Lower leg skin (tissue), 3 donors: ENCODE measurements around the gene TMEM187.

ENCODE experiments used
- POLR2A ChIP-seq, 2 donors: fragments of 450-650 bp; IDR thresholded peaks; one replicate each; pipeline ENCODE4 v1.6.1; 2016 to 2017; ENCODE audit warnings: antibody characterized with exemption in 2 of 2, mild to moderate bottlenecking in 1 of 2, moderate library complexity in 1 of 2
- TF ChIP-seq, protein P1 (sequence below), 3 donors: fragments of 450-650 bp; IDR thresholded peaks; one replicate each; pipeline ENCODE4 v1.5.1; 2016; ENCODE audit warnings: antibody characterized with exemption in 3 of 3, mild to moderate bottlenecking in 3 of 3, moderate library complexity in 2 of 3

DNA sequence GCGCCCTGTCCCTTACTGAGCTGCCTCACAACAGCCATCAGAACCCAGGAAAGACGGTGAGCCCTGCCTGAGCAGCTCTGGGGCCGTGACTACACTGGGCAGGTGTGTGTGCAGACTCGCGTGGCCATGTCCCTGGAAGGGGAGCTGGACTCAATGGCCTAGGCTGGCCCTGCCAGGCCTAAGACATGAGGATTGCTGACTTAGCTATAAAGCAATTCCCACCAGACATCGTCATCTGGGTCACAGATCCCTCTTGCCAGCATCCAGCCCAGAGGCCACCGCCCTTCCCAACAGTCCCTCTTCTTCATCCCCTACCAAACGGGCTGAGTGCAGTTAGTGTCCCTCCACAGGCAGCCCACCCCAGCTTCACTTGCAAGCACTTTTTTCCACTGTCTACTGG lies 41.4 kb upstream of the TMEM187 start:
- TF ChIP-seq, protein P1, sequence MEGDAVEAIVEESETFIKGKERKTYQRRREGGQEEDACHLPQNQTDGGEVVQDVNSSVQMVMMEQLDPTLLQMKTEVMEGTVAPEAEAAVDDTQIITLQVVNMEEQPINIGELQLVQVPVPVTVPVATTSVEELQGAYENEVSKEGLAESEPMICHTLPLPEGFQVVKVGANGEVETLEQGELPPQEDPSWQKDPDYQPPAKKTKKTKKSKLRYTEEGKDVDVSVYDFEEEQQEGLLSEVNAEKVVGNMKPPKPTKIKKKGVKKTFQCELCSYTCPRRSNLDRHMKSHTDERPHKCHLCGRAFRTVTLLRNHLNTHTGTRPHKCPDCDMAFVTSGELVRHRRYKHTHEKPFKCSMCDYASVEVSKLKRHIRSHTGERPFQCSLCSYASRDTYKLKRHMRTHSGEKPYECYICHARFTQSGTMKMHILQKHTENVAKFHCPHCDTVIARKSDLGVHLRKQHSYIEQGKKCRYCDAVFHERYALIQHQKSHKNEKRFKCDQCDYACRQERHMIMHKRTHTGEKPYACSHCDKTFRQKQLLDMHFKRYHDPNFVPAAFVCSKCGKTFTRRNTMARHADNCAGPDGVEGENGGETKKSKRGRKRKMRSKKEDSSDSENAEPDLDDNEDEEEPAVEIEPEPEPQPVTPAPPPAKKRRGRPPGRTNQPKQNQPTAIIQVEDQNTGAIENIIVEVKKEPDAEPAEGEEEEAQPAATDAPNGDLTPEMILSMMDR (IDR thresholded peaks at IDR 0.05), result no peak
- no peak for TF ChIP-seq POLR2A (IDR thresholded peaks at IDR 0.05)
